Stimulated activated CD4-positive, alpha-beta T cell treated with anti-CD3 and anti-CD28 coated beads, Interleukin-4, amount 100 ng/mL, for 48 hours (primary cell): Measurements from ENCODE around the gene FNBP1.
A peak's percentile ranks its signal among the peaks of the same experiment; 100 is the strongest.

Experiments used
- DNase-seq, 2 donors: peaks; one replicate each; pipeline ENCODE4 v3.0.0-alpha.2; 2020; ENCODE audit warnings: low read depth in 2 of 2

Gene FNBP1

DNA sequence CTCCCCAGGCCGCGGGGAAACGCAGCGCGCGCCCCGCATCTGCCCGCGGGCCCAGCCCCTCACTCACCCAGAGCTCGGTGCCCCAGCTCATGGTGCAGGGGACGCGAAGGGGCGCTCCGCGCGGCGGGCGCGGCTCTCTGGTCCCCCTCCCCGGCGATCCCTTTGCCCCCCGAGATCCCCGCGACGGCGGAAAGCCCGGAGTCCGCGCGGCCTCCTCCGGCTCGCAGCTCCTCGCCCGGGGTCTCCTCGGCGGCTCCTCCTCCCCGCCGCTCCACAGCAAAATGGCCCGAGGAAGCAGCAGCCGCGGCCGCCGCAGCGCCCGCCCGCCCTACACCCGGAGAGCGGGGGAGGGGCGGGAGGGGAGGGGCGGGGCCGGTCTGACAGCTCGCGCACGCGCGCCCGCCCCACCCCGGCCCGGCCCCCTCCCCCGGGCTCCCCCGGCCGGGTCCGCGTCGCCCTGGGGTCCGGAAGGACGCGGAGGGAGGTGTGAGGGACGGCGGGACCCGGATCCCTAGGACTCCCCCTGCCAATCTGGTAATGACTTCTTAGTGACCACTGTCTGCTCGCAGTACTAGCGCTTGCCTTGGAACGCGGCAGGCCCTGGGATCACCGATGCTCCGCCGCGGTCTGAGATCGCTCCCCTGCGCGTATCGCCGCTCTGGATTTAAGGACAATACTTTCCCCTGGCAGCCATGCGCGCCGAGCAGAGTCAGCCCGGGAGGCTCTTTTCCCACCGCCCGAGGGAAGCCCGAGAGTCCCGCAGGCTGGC lies at the start of gene FNBP1:
TSS of gene FNBP1 (minus strand) at position 305 of the 769 bp plus-strand sequence. CDS start at position 91, 214 bp downstream.
- peak; percentile 72 to 78 for DNase-seq

DNA sequence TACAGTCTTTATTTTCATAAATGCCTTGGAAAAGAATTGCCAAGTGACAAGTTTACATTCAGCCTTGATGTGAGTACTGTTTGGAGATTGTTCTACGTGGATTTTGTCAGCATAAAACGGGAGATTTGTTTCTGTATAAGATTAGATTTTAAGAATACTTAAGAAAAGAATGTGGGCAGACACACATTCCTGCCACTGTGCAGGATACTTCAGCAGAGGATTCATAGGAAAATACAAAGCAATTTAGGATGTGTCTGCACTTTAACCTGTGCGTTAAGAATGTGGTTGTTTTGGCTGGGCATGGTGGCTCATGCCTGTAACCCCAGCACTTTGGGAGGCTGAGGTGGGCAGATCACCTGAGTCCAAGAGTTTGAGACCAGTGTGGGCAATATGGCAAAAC lies 47.9 kb upstream of the FNBP1 start:
- DNase-seq, result no peak

DNA sequence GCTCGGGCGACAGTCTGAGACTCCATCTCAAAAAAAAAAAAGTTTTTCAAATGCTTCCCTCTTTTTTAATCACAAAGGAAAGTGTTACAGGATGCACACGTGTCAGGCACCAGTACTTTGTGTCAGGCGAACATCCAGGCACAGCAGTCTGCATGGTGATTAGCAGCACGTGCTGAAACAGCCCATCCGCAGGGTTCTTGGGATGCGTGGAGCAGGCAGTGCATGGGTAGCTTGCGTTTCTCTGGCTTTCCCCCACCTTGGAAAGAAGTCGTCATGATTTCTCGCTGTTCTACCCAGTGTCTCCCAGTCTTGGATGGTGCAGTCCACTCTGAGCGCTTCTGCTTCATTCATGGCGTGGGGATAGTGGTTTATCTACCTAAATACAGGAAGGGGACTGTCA lies 46.2 kb upstream of the FNBP1 start:
- no peak for DNase-seq

DNA sequence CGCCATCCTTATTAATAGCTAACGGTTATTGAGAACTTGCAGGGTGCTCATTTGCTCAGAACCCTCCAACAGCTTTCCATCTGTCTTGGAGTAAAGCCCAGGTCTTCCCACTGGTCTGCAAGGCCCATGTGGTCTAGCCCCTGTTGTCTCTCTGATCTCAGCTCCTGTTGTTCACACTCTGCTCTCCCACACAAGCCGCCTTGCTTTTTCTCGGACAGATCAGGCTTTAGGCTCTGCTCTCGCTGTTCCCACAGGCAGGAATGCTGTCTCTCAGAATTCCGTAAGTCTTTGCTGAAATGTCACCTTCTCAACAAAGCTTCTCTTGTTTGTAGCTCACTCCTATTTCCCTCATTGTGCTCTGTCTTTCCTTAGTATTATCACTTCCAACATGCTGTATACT lies 45.1 kb upstream of the FNBP1 start:
- no peak for DNase-seq

DNA sequence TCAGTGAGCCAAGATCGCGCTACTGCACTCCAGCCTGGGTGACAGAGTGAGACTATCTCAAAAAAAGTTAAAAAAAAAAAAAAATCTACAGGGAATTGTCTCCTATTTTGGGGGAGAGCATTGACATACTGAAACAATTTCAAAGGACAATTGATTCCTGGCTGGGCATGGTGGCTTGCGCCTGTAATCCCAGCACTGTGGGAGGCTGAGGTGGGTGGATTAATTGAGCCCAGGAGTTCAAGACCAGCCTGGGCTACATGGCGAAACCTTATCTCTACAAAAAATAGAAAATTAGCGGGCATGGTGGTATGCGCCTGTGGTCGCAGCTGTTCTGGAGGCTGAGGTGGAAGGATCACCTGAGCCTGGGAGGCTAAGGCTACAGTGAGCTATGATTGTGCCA lies 41.3 kb upstream of the FNBP1 start:
- DNase-seq, result no peak

DNA sequence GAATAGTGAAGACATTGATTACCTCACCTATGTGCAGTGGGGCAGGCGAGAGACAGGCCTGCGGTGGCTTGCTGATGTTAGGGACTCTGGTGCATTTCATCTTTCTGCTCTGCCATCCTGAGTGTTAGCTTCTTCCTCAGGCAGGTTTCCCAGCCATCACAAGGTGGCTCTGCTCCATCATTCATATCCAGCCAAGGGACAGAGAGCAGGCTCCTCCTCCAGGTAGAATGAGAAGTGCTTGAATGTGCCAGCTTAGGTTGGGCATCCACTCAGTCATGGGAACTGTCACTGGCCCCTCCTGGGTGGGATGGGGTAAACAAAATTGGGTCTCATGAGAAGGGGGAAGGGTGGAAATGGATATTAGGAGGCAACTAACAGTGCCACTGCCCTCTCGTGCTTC lies 35.6 kb upstream of the FNBP1 start:
- no peak for DNase-seq

DNA sequence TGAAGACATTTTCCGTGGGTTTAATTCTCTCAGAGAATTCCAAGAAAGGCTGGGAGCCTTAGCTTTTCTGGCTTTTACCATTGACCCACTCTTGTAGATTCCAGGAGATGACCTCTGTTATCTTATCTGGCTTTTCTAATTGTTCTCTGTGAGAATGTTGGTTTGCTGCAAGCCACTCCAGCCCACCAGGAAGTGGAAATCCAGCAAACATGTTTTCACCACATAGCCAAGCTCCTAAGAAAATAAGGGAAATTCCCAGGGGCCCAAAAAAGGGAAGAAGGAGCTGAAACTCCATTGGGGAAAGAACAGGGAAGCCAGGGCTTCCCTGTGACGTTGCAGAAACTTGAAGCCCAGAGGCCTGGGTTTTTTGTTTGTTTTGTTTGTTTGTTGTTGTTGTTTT lies 30.4 kb upstream of the FNBP1 start:
- no peak for DNase-seq

DNA sequence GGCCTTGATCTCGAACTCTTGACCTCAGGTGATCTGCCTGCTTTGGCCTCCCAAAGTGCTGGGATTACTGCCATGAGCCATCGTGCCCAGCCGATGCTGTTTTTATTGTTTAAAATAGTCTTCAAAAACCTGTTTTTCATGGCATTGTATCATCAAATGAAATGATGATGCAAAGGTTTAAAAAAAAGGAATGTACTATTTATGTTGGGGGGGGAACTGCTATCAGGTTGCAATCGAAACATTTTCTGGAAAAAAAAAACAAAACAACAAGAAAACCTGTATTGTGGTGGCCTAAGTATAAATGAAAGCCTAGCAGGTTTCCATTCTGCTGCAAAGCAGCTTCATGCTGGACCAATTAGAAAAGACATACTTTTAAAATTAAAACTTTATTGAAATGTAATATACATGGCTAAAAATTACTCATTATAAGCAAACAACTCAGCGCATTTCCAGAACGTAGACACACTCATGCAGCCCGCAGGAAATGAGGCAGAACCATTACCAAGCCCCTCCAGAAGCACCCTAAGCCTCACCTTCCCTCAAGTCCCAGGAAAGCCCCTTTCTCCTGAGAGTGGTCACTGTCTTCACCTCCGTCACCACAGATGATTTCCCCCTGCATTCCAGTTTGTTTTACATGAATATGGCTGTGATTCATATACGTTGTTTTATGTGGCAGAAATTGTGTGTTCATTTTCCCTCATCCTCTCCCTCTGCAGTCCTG lies 29.7 kb upstream of the FNBP1 start:
- no peak for DNase-seq

DNA sequence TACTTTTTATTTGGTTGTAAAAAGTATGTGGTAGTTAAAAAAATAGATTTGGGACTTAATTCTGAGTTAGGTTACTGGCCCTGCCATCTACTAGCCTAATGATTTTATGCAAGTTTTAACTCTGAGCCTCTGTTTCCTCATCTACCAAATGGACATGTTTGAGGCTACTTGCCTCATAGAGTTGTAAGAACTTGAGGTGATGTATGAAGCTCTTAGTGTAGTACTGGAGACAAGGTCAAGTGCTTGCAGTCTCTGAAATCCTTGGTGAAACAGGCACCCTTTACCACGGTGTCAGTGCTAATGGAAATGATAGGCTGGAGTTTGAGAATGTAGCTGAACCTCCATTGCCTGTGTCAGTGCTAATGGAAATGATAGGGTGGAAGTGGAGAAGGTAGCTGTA lies 26.1 kb upstream of the FNBP1 start:
- no peak for DNase-seq

DNA sequence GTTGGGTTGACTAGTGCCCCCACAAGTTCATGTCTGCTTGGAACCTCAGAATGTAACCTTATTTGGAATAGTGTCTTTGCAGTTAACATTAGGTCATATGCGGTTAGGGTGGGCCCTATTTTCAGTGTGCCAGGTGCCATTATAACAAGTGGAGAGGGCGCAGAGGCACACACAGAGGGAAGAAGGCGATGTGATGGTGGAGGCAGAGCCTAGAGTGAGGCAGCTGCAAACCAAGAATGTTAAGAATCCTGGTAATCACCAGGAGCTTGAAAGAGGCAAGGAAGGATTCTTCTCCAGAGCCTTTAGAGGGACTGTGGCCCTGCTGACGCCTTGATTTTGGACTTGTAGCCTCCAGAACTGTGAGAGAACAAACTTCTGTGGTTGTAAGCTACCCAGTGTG lies 21.6 kb upstream of the FNBP1 start:
- no peak for DNase-seq

DNA sequence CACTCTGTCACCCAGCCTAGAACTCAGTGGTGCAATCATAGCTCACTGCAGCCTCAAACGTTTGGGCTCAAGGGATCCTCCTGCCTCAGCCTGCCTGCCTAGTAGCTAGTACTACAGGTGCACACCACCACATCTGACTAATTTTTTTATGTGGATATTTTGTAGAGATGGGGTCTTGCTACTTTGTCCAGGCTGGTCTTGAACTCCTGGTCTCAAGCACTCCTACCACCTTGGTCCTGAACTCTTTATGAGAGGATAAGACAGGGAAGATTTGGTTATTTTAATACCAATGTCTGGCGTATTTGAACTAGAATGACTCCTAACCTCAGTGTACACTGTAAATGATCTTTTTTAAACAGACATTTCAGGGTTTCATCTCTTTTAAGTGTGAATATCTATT lies 19.8 kb upstream of the FNBP1 start:
- no peak for DNase-seq

DNA sequence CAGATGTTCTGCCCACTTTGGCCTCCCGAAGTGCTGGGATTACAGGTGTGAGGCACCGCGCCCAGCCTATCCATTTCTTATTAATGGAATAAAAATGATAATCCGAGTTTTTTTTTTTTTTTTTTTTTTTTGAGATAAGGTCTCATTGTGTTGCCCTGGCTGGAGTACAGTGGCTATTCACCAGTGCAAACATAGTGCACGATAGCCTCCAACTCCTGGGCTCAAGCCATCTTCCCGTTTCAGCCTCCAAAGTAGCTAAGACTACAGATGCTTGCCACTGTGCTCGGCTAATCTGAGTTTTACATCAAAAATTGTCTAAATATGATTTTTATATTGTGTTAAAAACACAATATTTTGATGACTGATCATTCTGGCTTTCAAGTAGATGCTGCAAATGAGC lies 17.3 kb upstream of the FNBP1 start:
- no peak for DNase-seq

DNA sequence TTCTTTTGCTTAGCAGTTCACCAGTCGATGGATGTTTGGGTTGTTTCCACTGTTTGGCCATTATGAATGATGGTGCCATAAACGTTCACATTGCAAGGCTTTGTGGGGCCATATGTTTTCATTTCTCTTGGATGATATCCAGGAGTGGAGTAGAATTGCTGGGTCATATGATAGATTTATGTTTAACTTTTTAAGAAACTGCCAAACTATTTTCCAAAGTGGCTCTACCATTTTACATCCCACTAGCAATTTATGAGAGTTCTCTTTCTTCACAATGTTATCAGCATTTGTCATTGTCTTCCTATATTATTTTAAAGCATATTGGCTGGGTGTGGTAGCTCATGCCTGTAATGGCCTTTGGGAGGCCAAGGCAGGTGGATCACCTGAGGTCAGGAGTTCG lies 15.9 kb upstream of the FNBP1 start:
- no peak for DNase-seq

DNA sequence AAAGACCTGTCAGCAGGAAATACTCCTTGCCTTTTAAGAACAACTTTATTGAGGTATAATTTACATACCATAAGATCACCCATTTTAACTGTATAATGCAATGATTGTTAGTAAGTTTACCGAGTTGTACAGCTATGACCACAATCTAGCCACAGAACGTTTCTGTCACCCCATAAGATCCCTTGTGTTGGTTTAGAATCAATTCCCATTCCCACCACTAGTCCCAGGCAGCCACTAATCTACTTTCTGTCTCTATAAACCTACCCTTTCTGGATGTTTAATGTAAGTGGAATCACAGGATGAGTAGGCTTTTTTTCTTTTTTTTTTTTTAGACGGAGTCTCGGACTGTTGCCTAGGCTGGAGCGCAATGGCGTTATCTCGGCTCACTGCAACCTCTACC lies 15.2 kb upstream of the FNBP1 start:
- DNase-seq, result no peak

DNA sequence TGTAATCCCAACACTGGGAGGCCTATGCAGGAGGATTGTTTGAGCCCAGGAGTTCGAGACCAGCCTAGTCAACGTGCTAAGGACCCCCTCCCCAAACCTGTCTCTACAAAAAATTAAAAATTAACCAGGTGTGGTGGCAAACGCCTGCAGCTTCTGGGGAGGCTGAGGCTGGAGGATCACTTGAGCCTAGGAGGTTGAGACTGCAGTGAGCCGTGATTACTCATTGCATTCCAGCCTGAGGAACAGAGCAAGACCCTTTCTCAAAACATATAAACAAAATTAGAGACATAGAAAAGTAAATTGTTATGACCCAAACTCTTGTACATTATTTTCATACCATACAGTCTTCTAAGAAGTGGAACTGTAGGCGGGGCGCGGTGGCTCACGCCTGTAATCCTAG lies 11.8 kb upstream of the FNBP1 start:
- no peak for DNase-seq

DNA sequence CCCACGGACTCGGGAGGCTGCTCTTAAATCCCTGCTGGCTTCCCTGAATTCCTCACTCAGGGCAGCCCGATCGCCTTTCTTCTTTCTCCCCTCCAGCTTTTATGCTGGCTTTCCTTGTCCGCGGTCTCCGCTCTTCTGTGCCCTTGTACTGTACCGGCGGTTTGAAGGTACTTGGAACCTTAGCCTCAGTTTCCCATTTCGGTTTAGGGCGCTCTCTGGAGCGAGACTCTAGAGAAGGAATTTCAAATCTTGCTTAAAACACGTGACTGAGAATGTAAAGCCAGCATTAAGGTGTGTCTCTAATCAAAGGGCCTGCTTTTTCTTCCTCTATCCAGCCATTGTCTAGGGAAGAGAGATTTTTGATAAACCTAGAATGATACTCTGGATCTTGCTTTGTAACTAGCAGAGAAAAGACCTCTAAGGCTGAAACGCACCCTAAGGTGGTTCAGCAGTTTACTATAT lies 11.4 kb upstream of the FNBP1 start:
- DNase-seq, result no peak

DNA sequence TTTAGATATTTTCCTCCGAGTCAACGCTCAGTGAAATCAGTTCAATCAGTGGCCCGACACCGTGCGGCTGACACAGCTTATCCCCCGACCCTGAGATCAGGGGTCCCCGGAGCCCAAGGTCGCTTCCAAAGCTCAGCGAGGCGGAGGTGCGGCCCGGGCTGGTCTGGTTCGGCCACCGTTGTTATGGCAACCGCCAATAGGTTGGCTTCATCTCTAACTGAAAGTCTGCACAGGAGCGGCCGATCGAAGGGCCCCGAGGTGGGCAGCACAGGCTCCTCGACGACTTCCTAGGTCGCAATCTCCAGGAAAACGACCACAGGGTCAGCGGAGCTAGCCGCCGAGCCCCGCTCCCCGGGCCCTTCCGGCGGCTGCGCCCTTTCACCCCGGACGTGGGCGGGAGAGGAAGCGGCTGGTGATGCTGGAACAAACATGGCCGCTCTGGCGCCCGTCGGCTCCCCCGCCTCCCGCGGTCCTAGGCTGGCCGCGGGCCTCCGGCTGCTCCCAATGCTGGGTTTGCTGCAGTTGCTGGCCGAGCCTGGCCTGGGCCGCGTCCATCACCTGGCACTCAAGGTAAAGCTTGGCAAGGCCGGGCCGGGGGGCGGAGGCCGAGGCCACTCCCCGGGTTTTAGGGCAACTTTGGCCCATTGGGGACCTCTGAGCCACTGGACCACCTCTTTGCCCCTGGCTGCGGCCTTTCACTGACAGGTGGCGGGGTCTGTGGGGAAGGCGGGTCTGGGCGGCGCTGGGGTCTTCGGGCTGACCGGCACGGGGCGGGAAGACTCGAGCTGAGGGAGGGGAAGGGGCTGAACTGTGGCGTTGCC lies 10.7 kb upstream of the FNBP1 start, which contains the start of gene GPR107:
TSS of gene GPR107 (plus strand) at position 403 of the 821 bp plus-strand sequence. CDS start at position 430, 27 bp downstream.
- peak; percentile 77 to 78 for DNase-seq

DNA sequence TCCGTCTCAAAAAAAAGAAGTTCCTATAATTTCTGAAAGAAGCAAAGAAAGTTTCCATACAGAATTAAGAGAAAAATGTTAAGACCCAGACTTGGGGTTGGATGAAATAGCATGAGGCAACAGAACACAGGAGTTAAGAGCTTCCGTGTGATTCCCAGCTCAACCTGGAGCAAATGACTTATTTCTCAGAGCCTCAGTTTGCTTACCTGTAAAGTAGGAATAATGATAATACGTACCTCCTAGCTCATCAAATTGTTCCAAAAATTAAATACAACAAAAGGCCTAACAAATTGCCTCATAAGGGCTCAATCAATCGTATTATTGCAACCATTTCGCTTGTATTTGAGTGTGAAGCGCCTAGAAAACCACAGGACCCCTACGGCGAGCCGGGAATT lies 10.1 kb upstream of the FNBP1 start:
- no peak for DNase-seq

DNA sequence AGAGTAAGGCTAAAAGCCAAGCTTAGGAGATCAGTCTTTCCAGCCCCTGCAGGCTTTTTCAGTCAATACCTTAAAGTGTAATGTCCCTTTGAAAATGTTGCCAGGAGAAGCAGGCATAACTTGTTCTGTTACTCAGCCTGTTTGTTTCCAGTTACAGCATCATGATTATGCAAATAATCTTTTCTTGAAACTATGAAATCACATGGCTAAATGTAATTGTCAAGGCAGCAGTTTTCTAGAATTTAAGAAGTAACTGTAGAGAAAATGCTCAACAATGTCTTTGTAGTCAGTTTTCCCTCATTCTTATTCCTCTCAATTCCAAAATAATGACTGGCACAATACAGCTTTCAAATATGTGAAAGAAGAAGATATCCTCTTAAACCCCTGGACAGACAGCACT lies 8.9 kb upstream of the FNBP1 start:
- DNase-seq, result no peak

DNA sequence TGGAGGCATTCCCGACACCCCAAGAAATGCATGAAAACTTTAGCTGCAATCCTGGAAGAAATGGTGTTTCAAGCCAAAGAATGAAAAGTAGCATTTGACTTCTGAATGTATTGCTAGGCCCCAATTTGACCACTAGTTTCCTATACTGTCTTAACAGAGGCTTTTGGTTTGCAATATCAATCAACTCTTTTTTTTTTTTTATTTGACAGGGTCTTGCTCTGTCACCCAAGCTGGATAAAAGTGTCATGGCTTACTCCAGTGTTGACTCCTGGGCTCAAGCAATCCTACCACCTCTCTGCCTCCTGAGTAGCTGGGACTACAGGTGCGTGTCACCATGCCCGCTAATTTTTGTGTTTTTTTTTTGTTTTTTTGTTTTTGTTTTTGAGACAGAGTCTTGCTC lies 7.5 kb upstream of the FNBP1 start:
- no peak for DNase-seq

DNA sequence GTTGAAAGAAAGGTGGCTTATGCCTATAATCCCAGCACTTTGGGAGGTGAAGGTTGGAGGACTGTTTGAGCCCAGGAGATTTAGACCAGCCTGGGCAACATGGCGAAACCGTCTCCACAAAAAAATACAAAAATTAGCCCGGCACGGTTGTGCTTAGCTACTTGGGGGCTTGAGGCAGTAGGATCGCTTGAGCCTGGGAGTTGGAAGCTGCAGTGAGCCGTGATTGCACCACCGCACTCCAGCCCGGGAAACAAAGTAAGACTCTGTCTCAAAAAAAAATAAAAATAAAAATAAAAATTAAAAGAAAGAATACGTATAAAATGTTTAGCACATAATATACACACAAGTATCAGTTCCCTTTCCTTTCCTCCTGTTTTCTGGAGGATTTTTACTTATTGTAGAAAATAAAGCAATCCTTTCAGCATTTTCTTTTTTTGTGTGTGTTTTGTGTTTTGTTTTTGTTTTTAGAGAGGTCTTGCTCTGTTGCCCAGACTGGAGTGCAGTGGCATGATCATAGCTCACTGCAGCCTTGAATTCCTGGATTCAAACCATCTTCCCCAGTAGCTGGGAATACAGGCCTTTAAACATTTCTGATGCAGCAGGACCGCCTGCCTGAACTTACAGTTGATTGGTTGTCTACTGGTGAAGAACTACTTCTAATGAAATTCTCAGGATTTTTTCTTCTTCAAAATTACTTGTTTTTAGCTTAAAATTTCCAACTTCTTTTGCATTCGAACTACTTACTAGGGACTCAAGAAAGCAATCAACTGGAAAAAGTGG lies 6.6 kb upstream of the FNBP1 start:
- no peak for DNase-seq
